LNCaP clone FGC (cell line): ENCODE measurements around the gene SKAP1.

Experiments
- DNase-seq: peaks from one replicate; pipeline ENCODE4 v3.0.0-alpha.2; 2011; ENCODE audit warnings: low read depth
- H3K4me3 ChIP-seq: 2 replicates; pipeline ENCODE4 v1.5.1; 2011; ENCODE audit warnings: mild to moderate bottlenecking, low read depth, low read length, control low read depth
- TF ChIP-seq, protein P1 (sequence below): IDR thresholded peaks from 2 replicates; pipeline ENCODE4 v1.5.1; 2012; ENCODE audit warnings: mild to moderate bottlenecking; ENCODE audit not compliant: control insufficient read depth, insufficient read depth; ENCODE audit errors: extremely low read depth

Gene SKAP1

DNA sequence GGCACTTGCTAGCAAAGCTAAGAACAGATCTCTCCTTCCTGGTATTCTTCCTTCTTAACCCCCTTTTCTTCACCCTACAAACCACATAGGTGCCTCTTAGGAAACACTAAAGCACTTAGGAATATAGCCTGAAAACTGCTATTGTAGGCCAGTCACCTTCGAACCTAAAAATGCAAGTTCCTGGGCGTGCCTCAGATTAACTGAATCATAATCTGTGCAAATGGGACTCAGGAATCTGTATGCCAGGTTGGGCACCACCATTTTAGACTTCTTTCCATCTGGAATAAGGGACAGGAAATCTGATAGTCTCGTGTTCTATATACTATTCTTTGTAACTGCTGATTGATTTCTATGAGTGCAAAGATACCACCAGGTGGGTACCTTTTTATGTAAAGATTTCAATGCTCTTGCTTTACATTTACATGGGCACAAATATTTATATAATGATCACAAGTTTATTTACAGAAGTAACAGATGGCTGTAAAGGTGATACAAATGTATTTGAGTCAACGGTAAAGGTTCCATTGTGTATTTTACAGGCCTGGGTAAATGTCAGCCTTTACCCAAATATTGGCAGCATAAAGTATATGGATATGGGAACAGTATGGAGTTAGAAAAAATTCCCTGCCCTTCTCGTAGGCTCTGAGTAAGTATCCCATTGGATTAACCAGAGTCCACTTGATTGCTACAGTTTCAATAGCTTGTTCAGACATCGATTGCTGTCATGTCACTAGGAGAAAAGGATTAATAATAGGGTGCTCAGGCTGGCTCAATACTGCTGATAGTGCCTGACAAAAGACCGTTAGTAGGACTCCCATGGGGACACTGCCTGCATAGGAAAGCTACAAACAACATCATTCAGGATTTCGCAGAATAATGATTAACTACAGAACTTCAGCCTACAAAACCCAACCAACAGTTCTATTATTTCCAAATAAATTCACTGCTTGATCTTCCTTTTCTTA, 197.7 kb downstream of the SKAP1 start:
- DNase-seq: peak; percentile 63
- TF ChIP-seq, protein P1, sequence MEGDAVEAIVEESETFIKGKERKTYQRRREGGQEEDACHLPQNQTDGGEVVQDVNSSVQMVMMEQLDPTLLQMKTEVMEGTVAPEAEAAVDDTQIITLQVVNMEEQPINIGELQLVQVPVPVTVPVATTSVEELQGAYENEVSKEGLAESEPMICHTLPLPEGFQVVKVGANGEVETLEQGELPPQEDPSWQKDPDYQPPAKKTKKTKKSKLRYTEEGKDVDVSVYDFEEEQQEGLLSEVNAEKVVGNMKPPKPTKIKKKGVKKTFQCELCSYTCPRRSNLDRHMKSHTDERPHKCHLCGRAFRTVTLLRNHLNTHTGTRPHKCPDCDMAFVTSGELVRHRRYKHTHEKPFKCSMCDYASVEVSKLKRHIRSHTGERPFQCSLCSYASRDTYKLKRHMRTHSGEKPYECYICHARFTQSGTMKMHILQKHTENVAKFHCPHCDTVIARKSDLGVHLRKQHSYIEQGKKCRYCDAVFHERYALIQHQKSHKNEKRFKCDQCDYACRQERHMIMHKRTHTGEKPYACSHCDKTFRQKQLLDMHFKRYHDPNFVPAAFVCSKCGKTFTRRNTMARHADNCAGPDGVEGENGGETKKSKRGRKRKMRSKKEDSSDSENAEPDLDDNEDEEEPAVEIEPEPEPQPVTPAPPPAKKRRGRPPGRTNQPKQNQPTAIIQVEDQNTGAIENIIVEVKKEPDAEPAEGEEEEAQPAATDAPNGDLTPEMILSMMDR: no peak

DNA sequence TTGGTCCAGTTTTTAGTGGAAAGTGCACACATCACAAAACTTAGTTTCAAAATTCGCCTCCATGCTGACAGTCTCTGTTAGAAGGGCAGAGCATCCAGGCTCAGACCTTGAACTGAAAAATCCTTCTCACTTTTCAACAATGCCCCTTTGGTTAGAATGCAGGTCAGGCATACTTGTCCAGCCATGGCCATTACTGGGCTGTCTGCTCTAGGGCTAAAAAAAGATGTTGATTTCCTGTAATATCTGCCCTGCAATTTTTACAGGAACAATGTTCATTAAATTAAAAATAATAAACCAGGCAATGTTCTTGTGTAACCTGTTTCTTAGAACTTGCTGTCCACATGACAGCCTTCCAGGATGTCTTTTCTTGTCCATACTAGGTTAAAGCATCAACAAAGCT, 200.1 kb downstream of the SKAP1 start:
- DNase-seq: no peak
- TF ChIP-seq, protein P1: no peak

More for the DNA sequence above, 197.7 kb downstream of the SKAP1 start:
- no peak overlapping the region for H3K4me3 ChIP-seq

DNA sequence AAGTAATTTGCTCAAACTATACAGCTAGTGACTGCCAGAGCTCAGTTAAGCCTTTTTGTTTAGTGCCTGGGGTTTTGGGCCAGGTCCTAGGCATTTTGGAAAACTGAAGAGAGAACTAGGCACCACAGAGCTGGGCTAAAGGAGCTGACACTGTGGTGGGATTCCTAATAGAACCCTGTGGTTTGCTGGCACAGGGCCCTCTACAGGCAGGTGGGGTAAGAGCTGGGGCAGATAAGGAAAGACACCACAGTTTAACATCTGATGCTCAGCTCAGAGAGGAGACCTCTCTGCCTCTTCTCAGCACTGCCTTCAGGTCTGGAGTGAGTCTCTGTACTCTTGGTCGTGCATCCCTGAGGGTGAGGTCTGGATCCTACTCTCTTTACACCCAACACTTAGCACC, 201.3 kb downstream of the SKAP1 start:
- no peak overlapping the region for H3K4me3 ChIP-seq

More for the DNA sequence above, 200.1 kb downstream of the SKAP1 start:
- no peak overlapping the region for H3K4me3 ChIP-seq

DNA sequence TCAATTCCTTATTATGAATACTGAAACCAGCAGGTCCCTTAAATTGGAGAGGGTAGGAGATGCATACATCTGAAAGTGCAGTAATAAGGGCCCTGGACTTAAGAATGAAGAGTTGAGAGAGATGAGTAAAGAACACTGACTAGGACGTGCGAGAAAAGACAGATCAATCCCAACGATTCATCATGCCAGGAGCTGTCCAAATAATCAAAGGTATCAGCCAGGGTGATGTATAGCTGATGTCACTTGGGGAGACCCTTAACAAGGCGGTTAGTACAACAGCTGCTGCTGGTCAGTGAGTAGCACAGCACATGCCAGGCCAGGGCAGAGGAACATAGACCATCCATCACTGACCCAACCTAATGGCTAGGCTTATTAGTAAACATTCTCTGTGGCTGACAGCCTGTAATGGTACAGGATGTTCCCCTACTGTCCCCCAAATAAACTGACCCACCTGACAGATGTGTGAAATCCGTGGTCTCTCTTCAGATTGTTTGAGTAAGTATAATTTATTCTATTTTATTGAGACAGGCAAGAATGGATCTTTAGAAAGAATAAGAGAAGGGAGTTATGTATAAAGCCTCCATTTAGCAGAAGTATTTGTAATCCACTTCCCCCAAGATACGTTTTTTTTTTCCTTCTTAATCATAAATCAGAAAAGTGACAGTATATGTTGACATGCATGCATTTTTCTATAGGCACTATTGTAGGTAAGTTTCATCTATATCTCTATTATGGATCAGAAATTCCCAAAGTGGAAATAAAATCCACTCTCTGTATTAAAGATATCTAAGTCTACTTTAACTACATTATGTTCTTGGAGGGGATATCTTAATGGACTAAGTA, 204.1 kb downstream of the SKAP1 start:
- no peak for DNase-seq
- TF ChIP-seq, protein P1: no peak
- no peak overlapping the region for H3K4me3 ChIP-seq

More for the DNA sequence above, 201.3 kb downstream of the SKAP1 start:
- TF ChIP-seq, protein P1: no peak
- no peak for DNase-seq

DNA sequence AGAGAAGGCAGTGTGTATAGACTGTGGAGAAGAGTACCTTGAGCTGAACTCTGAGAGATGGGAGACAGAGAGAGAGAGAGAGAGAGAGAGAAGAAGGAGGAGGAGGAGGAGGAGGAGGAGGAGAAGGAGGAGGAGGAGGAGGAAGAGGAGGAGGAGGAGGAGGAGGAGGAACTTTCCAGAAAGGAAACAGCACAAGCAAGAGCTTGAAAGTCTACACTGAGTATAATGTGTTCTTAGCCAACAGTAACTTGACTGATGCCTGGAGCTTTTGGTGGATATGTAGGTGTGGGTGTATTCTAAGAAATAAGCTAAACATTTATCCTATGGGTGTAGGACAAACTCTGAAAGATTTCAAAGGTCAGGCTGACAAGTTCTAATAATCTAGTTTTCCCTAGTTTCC, 206.1 kb downstream of the SKAP1 start:
- DNase-seq: no peak
- TF ChIP-seq, protein P1: no peak
- no peak overlapping the region for H3K4me3 ChIP-seq

DNA sequence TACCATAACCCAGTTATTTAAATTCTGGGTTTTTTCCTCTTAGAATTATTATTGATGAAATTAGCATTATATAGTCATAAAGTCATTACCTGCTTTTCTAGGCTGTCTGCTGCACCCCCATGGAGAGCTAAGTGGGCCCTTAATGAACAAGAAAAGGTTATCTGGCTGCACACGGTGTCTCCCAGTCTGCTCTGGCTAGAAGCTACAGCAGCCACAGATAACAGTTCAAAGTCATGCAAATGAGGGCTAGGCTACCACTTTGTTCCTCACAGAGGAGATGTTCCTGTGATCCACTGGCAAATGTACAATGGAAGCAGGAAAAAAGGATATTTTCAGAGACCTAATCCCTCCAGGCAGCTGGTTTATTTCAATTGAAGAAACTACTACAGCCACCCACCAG, 210.4 kb downstream of the SKAP1 start:
- DNase-seq: no peak
- no peak overlapping the region for H3K4me3 ChIP-seq
- TF ChIP-seq, protein P1: no peak
